ENCODE data around the gene DPF3. TPM values are rescaled to one million over a fixed set of nuclear protein-coding genes. Genes with fewer than 3 reads are reported as not detected.

DPF3 gene
- total and polyA plus RNA-seq, 2 donors (not counting 1 experiment from before 2014, with no cell fraction given), result 3.4 to 10.2 TPM

DNA sequence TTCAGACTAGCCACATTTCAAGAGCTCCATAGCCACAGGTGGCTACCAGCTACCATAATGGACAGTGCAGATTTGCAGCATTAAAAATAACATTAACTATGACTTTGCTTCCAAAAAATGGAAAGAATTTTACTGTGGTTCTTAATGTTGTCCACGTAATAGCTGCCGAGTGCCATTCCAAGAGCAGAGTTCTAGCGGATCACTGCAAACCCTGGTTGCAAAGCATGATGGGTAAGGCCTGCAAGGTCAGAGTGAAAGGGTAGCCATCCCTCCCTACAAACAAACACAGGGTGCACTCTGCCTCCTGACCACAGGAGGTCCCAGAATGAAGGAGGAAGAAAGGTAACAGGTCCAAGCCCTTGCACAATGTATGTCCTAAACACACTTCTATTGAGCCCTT lies 157.6 kb downstream of the DPF3 start:
- no peaks in the 10 kb centered on the region for H3K27me3 ChIP-seq (replicated peaks in 1 of 4; ENCODE audit: control extremely low read depth in 1 of 4, control insufficient read depth in 3 of 4, insufficient read depth in 4 of 4, low read length in 3 of 4)
- H3K9me3 ChIP-seq (ENCODE audit: control extremely low read depth in 1 of 3, control insufficient read depth in 2 of 3, insufficient read depth in 1 of 3, low read length in 2 of 3), result no peaks in the 10 kb centered on the region
- peaks cover 5% of the 10 kb centered on the region for H3K4me1 Mint-ChIP-seq
- no peaks in the 10 kb centered on the region for H3K9me3 Mint-ChIP-seq (ENCODE audit: insufficient read depth)
- H3K27me3 Mint-ChIP-seq, result no peaks in the 10 kb centered on the region
- H3K79me2 ChIP-seq (ENCODE audit: control insufficient read depth, insufficient read depth, low read length), result no peaks in the 10 kb centered on the region
- no peak overlapping the region for H3K4me3 ChIP-seq (ENCODE audit: control extremely low read depth in 1 of 5, extremely low read depth in 1 of 5, insufficient read depth in 1 of 5, low read depth in 2 of 5, low read length in 4 of 5)
- no CpG with 5 or more reads among the region's 3 CpGs for WGBS (ENCODE audit: insufficient coverage)
- H3K4me1 ChIP-seq (ENCODE audit: control insufficient read depth in 2 of 2, insufficient read depth in 2 of 2, low read length in 2 of 2), result no peaks in the 10 kb centered on the region
- DNase-seq, result no peak
- H3K4me3 Mint-ChIP-seq, result no peak overlapping the region
- TF ChIP-seq, protein P1, sequence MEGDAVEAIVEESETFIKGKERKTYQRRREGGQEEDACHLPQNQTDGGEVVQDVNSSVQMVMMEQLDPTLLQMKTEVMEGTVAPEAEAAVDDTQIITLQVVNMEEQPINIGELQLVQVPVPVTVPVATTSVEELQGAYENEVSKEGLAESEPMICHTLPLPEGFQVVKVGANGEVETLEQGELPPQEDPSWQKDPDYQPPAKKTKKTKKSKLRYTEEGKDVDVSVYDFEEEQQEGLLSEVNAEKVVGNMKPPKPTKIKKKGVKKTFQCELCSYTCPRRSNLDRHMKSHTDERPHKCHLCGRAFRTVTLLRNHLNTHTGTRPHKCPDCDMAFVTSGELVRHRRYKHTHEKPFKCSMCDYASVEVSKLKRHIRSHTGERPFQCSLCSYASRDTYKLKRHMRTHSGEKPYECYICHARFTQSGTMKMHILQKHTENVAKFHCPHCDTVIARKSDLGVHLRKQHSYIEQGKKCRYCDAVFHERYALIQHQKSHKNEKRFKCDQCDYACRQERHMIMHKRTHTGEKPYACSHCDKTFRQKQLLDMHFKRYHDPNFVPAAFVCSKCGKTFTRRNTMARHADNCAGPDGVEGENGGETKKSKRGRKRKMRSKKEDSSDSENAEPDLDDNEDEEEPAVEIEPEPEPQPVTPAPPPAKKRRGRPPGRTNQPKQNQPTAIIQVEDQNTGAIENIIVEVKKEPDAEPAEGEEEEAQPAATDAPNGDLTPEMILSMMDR (IDR thresholded peaks at IDR 0.05), result no peak
- TF ChIP-seq EZH2 (IDR thresholded peaks at IDR 0.05; ENCODE audit: borderline replicate concordance, insufficient read depth, low read depth, low read length, poor library complexity, severe bottlenecking), result no peak
- peaks cover 1 to 4% of the 10 kb centered on the region in 2 experiments for H3K36me3 ChIP-seq (replicated peaks in 1 of 2; ENCODE audit: control extremely low read depth in 1 of 2, control insufficient read depth in 1 of 2, extremely low read depth in 1 of 2, insufficient read depth in 2 of 2, low read length in 1 of 2)
- ChIA-PET CTCF (no interaction called here), POLR2A (no interaction called here)
- no peak overlapping the region for H3K27ac ChIP-seq (ENCODE audit: low read length in 2 of 2)
- ATAC-seq (ENCODE audit: low read depth), result no peak
- no peaks in the 10 kb centered on the region for H4K20me1 ChIP-seq (ENCODE audit: control insufficient read depth, insufficient read depth, low read length, poor library complexity, severe bottlenecking)
- H3K9ac ChIP-seq (ENCODE audit: low read length), result no peak overlapping the region
- intact Hi-C loops (cut with micrococcal nuclease), result no loop called here
- no peak overlapping the region for H3K27ac Mint-ChIP-seq
- no peak overlapping the region for H3K4me2 ChIP-seq (replicated peaks; ENCODE audit: low read depth, low read length, poor library complexity, severe bottlenecking)
- H2AFZ ChIP-seq (ENCODE audit: insufficient read depth, low read depth, low read length, poor library complexity, severe bottlenecking), result no peak overlapping the region

DNA sequence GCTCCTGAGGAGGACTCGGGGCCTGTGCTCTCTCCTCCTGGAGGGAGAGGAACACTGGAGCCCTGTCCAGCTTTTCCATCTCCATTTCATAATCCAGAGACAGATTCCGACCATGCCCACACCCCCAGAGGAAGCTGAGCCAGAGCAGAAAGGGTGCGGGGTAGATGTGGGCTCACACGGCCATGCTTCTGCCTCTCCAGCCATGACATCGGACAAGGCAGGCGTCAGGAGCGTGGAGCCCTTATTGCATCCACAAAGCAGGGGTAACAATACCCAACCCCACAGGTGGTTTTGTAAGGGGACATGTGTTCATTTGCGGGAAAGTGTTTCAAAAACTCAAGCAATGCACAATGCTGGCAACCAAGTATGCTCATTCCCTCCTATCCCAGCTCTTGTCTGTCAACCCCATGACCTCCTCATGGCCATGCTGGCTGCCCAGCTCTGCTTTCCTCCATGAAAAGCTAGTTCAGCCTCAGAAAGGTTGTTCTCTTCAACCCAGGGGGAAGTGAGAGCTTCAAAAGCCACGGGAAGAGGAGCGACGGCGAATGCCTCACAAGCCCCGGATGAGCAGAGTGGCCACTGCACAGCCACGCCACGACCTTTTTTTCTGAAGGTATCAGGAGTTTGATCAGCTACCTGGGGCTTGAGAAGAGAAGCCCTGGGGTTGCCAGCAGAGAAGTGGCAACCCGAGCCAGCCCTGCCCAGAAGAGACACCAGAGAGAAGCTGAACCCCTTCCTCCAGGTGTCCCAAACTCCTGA lies 161.7 kb downstream of the DPF3 start:
- ChIA-PET POLR2A (no interaction called here), CTCF (no interaction called here)
- H3K27me3 Mint-ChIP-seq, result no peaks in the 10 kb centered on the region

More for the DNA sequence above, 161.7 kb downstream of the DPF3 start:
- Mint-ChIP-seq H3K9me3 (ENCODE audit: insufficient read depth) (no peaks in the 10 kb centered on the region), H3K4me1 (peaks cover 5% of the 10 kb centered on the region), H3K4me3 (no peak overlapping the region), H3K27ac (no peak overlapping the region)
- H2AFZ ChIP-seq (ENCODE audit: insufficient read depth, low read depth, low read length, poor library complexity, severe bottlenecking), result no peak overlapping the region
- H3K36me3 ChIP-seq (replicated peaks in 1 of 2; ENCODE audit: control extremely low read depth in 1 of 2, control insufficient read depth in 1 of 2, extremely low read depth in 1 of 2, insufficient read depth in 2 of 2, low read length in 1 of 2), result peaks cover 1 to 16% of the 10 kb centered on the region in 2 experiments
- H3K27me3 ChIP-seq (replicated peaks in 1 of 4; ENCODE audit: control extremely low read depth in 1 of 4, control insufficient read depth in 3 of 4, insufficient read depth in 4 of 4, low read length in 3 of 4), result no peaks in the 10 kb centered on the region
- no peak overlapping the region for H3K4me3 ChIP-seq (ENCODE audit: control extremely low read depth in 1 of 5, extremely low read depth in 1 of 5, insufficient read depth in 1 of 5, low read depth in 2 of 5, low read length in 4 of 5)
- H3K4me1 ChIP-seq (ENCODE audit: control insufficient read depth in 2 of 2, insufficient read depth in 2 of 2, low read length in 2 of 2), result no peaks in the 10 kb centered on the region
- no peaks in the 10 kb centered on the region for H3K9me3 ChIP-seq (ENCODE audit: control extremely low read depth in 1 of 3, control insufficient read depth in 2 of 3, insufficient read depth in 1 of 3, low read length in 2 of 3)
- no peaks in the 10 kb centered on the region for H3K79me2 ChIP-seq (ENCODE audit: control insufficient read depth, insufficient read depth, low read length)
- H3K27ac ChIP-seq (ENCODE audit: low read length in 2 of 2), result no peak overlapping the region
- H4K20me1 ChIP-seq (ENCODE audit: control insufficient read depth, insufficient read depth, low read length, poor library complexity, severe bottlenecking), result no peaks in the 10 kb centered on the region
- no peak overlapping the region for H3K4me2 ChIP-seq (replicated peaks; ENCODE audit: low read depth, low read length, poor library complexity, severe bottlenecking)
- WGBS (ENCODE audit: insufficient coverage), result 94% methylated on average over 8 of the region's 16 CpGs
- ATAC-seq (ENCODE audit: low read depth) (no peak), DNase-seq (no peak)
- TF ChIP-seq, protein P1 (IDR thresholded peaks at IDR 0.05), result no peak
- no peak for TF ChIP-seq EZH2 (IDR thresholded peaks at IDR 0.05; ENCODE audit: borderline replicate concordance, insufficient read depth, low read depth, low read length, poor library complexity, severe bottlenecking)
- intact Hi-C loops (cut with micrococcal nuclease), result no loop called here
- H3K9ac ChIP-seq (ENCODE audit: low read length), result no peak overlapping the region

Data from B cell (primary cell).